Testis (tissue), 3 donors: ENCODE data around the gene MASP1. TPM values are rescaled to one million over a fixed set of nuclear protein-coding genes. Genes with fewer than 3 reads are reported as not detected.
A peak's percentile ranks its signal among the peaks of the same experiment; 100 is the strongest.

ENCODE experiments used
- DNase-seq: peaks from one replicate; pipeline ENCODE4 v3.0.0-alpha.2; 2019
- H3K27ac ChIP-seq, 2 donors: fragments of 200-600 bp; sonication (generic); one replicate each; pipeline ENCODE4 v1.5.1; 2019
- H3K27me3 ChIP-seq: fragments of 200-600 bp; sonication (generic); one replicate; pipeline ENCODE4 v1.5.1; 2019
- H3K36me3 ChIP-seq: fragments of 200-600 bp; sonication (generic); one replicate; pipeline ENCODE4 v1.5.1; 2017; ENCODE audit warnings: low read depth; ENCODE audit errors: missing control alignments
- H3K4me1 ChIP-seq: fragments of 200-600 bp; sonication (generic); one replicate; pipeline ENCODE4 v1.5.1; 2019
- H3K4me3 ChIP-seq, 2 donors: fragments of 200-600 bp; sonication (generic); one replicate each; pipeline ENCODE4 v1.5.1; 2017 to 2019
- H3K9me3 ChIP-seq: fragments of 200-600 bp; sonication (generic); one replicate; pipeline ENCODE4 v1.5.1; 2017
- CTCF ChIP-seq, 3 experiments: fragments of 450-650 bp in 2 of 3; fragments of 200-600 bp in 1 of 3; sonication (generic) in 1 of 3; IDR thresholded peaks; one replicate each; pipeline ENCODE4 v1.5.1; 2016 to 2019; ENCODE audit warnings: antibody characterized with exemption in 3 of 3, mild to moderate bottlenecking in 2 of 3, moderate library complexity in 1 of 3
- POLR2A ChIP-seq: fragments of 450-650 bp; IDR thresholded peaks from one replicate; pipeline ENCODE4 v1.6.1; 2017; ENCODE audit warnings: antibody characterized with exemption, mild to moderate bottlenecking, moderate library complexity
- WGBS, 2 donors: methylation state at CpG; one replicate each; pipeline ENCODE4 v1.1.5; 2018; 5-methylcytosine and 5-hydroxymethylcytosine counted together
- intact Hi-C: fragments of 100-400 bp; cut with DNase I; formaldehyde crosslinking; loops from one replicate; pipeline ENCODE4 v1.15.1; 2023; ENCODE audit warnings: low total_unique reads
- polyA plus RNA-seq: library from polyadenylated mRNA; stranded (reverse); fragments of 350-450 nt; fragmentation: Illumina TruSeq; extraction: RNeasy Lipid Tissue Mini Kit (QIAGEN cat#74804); gene quantifications from one replicate; pipeline ENCODE4 v1.2.3, GENCODE V29; 2014; ENCODE audit warnings: low read depth, low replicate concordance; ENCODE audit not compliant: insufficient read depth
- total RNA-seq, 2 donors: library from RNA; depleted of rRNA; stranded (reverse); fragments of >200 nt; gene quantifications; one replicate each; pipeline ENCODE4 v1.2.3, GENCODE V29; 2016

The MASP1 gene
- total and polyA plus RNA-seq, 3 donors from 2014 or later: 0.55 to 3.6 (median 2.8) TPM

DNA sequence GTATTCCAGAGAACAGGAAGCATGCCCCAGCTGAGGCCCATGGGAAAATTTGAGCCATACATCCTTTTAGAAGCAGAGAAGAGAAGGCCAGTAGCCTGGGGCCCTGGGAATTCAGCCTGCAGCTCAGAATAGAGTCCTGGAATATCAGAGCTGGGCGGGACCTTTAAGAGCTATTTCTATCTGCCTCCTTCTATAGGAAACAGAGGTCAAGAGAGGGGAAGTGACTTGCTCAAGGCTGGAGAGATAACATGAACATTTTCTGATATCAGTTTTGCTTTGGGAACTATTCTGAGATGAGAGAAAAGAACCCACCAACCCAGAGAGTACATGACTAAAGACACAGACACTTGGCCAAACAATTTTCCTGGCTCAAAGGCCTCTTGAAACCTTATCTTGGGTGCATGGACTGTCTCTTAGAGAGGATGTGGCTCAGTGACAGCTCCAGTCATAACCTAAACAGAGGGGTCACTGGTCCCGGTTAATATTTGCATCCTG is 26.0 kb downstream of the MASP1 start:
- TF ChIP-seq CTCF (IDR thresholded peaks at IDR 0.05): no peak
- no peak for TF ChIP-seq POLR2A
- no peak for DNase-seq
- no peaks in the 10 kb centered on the region for H3K36me3 ChIP-seq
- H3K27me3 ChIP-seq: no peaks in the 10 kb centered on the region
- H3K4me1 ChIP-seq: peaks cover 26% of the 10 kb centered on the region
- H3K4me3 ChIP-seq: no peak overlapping the region
- intact Hi-C loops: no loop called here
- H3K27ac ChIP-seq: no peak overlapping the region
- 42 to 71% methylated on average over 2 of the region's 2 CpGs for WGBS, 2 donors
- no peaks in the 10 kb centered on the region for H3K9me3 ChIP-seq

GRCh38 chr3:187264911-187265310 is 26.6 kb downstream of the MASP1 start:
- Histone ChIP-seq H3K36me3 (no peaks in the 10 kb centered on the region), H3K4me3 (no peak overlapping the region), H3K4me1 (peaks cover 26% of the 10 kb centered on the region), H3K27ac (peak overlapping the region in 1 of 2 donors; percentile 0), H3K27me3 (no peaks in the 10 kb centered on the region), H3K9me3 (no peaks in the 10 kb centered on the region)
- intact Hi-C loops: no loop called here
- WGBS, 2 donors: 82 to 83% methylated on average over 3 of the region's 3 CpGs
- no peak for DNase-seq
- TF ChIP-seq CTCF (IDR thresholded peaks at IDR 0.05) (no peak), POLR2A (no peak)

- Histone ChIP-seq H3K36me3 (no peaks in the 10 kb centered on the region), H3K4me3 (no peak overlapping the region), H3K9me3 (no peaks in the 10 kb centered on the region), H3K4me1 (peaks cover 26% of the 10 kb centered on the region), H3K27me3 (no peaks in the 10 kb centered on the region), H3K27ac (peak overlapping the region in 1 of 2 donors; percentile 0)
- TF ChIP-seq CTCF (IDR thresholded peaks at IDR 0.05) (no peak), POLR2A (no peak)
- no peak for DNase-seq
- intact Hi-C loops: no loop called here
- 26 to 39% methylated on average over 4 of the region's 4 CpGs for WGBS, 2 donors
Measured at GRCh38 chr3:187264021-187264420, 27.5 kb downstream of the MASP1 start.

GRCh38 chr3:187263270-187263669 is 28.3 kb downstream of the MASP1 start:
- no peak overlapping the region for H3K4me3 ChIP-seq
- peaks cover 26% of the 10 kb centered on the region for H3K4me1 ChIP-seq
- H3K27me3 ChIP-seq: no peaks in the 10 kb centered on the region
- TF ChIP-seq POLR2A (no peak), CTCF (IDR thresholded peaks at IDR 0.05) (no peak)
- DNase-seq: no peak
- H3K36me3 ChIP-seq: no peaks in the 10 kb centered on the region
- H3K27ac ChIP-seq: peak overlapping the region in 1 of 2 donors; percentile 29
- H3K9me3 ChIP-seq: no peaks in the 10 kb centered on the region
- intact Hi-C loops: no loop called here

DNA sequence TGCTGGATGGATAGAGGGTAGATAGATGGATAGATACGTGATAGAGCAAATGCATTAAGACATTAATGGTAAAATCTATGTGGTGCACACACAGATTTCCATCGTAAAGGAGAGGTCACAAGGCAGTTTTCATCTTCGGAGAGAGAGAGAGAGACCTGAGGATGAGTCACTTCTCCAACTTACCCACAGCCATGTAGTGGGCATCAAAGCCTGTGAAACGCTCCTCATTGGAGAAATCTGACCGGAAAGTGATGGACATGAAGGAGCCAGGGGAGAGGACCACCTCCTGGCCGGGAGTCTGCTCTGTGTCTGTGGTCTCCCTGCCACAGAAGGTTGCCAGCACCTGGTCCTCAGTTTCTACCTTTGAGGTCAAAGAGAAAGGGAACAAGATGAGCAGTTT is 29.2 kb downstream of the MASP1 start:
- peak overlapping the region in 1 of 2 donors; percentile 29 for H3K27ac ChIP-seq
- DNase-seq: no peak
- no peaks in the 10 kb centered on the region for H3K27me3 ChIP-seq
- H3K9me3 ChIP-seq: no peaks in the 10 kb centered on the region
- H3K4me1 ChIP-seq: peaks cover 26% of the 10 kb centered on the region
- TF ChIP-seq CTCF (IDR thresholded peaks at IDR 0.05): no peak
- no peak for TF ChIP-seq POLR2A
- no peaks in the 10 kb centered on the region for H3K36me3 ChIP-seq
- intact Hi-C loops: no loop called here
- 84 to 85% methylated on average over 6 of the region's 6 CpGs for WGBS, 2 donors
- no peak overlapping the region for H3K4me3 ChIP-seq
